Activated CD8-positive, alpha-beta memory T cell treated with anti-CD3 and anti-CD28 coated beads, Interleukin-2, amount 50 U/mL, for 48 hours (primary cell): ENCODE data around the gene GPC5.

Experiments
- DNase-seq: peaks from one replicate; pipeline ENCODE4 v3.0.0-alpha.2; 2020

Gene GPC5

DNA sequence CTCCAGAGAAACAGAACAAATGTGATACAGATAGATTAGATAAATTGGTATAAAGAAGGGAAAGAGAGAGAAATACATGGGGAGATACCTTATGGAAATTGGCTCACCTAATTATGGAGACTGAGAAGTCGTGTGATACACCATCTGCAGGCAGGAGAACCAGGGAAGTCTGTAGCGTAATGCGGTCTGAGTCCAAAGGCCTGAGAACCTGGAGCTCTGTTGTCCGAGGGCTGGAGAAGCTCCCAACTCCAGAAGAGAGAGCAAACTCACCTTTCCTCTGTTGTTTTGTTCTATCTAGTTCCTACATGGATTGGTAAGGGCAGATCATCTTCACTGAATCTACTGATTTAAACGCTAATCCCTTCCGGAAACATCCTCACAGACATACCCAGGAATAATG lies 1179.9 kb downstream of the GPC5 start:
- no peak for DNase-seq

DNA sequence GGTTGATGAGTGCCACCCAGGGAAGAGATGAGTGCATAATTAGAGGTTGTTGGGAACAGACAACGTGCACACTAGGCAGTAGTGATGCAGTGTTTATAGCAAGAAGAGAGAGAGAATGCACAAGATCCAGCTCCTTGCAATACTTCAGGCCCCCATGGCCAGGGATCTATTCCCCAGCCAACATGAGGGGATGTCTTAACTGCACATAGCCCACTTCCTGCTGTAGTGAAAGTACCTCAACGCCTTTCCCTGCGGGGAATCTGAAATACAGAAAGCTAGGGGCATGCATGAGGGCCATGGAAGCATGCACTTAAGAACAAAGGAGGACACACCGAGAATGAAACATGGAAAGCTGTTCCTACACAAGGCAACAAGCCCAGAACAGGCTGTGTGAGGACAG lies 1191.5 kb downstream of the GPC5 start:
- no peak for DNase-seq

DNA sequence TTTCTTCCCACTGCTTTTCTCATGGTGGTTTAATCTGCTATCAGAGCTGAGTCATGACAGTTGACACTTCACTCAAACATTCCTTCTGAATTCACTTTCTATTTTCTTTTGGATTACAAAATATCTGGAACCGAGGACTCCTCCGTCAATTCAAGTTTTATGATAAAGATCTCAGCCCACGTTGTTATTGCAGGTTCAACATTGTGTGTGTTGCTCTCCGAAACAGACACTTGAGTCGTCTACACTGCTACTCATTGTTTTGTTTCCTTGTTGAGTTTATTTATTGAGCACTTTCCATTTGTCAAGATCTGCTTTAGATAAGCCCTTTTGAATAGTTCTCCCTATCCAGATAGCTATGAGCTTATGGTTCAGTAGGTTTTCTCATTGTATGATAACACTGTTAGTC lies 1192.1 kb downstream of the GPC5 start:
- DNase-seq, result no peak

DNA sequence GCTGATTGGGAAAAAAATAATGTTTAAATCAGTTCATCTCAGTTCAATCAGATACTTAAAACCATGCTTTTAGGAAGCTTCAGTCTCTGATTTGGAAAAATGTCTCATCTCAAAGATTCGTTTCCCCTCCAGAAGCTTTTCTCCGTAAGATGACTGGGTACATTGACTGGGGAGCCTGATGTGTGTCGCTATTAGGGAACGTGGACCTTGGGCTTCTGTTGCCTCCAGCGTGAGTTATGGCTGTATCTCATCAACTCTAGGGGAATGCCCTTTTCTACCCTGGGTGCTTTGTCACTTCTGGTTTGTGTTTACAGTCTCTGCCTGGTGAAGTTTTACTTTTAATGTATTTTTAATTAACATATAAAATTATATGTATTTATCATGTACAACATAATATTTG lies 1192.7 kb downstream of the GPC5 start:
- no peak for DNase-seq

DNA sequence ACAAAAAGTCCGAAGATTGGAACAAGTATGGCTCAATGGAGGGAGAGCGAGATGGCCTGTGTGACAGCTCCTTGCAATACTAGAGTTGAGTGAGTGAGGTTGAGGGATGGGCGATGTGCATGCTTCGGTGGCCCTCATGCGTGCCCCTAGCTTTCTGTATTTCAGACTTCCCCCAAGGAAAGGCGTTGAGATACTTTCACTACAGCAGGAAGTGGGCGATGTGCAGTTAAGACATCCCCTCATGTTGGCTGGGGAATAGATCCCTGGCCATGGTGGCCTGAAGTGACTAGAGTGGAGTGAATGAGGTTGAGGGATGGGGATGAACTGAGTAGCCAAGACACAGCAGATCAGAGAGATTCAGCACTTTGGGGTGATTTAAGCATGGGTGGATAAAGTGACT lies 1194.3 kb downstream of the GPC5 start:
- DNase-seq, result no peak

DNA sequence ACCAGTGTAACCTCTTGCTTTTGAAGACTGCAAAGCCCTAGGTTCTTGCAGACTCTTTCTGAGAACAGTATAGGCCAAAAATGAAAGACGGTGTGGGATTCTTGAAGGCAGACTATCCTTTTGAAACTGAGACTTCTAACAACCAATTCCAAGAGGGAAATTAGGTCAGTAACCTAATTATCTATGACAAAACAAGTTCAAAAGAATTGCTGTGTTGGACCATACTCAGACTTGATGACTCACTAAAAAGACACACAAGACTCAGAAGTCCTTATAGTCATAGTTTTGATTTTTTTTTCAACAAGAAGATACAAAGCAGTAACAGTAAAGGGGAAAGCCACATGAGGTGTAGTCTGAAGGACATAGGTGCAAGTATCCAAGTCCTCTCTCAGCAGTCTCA lies 1204.1 kb downstream of the GPC5 start:
- DNase-seq, result no peak

DNA sequence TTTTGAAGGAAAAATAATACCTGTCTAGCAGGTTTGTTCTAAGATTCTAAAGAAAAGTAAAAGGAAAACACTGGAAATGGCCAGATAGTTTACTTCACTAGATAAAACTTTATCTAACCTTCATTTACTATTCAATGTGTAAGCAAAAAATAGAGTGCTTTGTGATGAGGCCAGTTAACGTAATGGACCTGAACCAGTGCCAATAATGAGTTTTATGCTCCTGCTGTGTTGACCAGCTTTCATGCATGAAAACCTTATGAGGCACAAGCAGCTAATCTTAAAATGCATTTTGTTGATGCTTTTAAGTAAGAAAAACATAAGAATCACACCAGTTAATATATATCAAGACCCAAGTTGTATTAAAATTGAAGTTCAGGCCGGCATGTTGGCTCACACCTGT lies 1211.0 kb downstream of the GPC5 start:
- no peak for DNase-seq

DNA sequence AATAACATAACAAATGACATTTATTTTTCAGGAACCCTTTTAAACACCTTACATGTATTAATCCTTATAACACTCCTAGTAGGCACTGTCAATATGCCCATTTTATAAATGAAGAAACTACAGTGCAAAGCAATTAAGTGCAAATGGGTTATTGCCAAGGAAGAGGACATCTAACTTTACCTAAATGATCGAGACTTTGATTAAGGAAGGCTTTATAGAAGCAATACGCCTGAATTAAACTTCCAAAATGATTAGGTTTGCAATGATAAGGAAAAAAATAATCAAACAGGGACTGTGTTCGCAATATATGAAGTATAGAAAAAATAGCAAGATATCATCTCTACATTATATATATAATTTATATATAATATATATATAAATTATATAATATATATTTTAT lies 1214.5 kb downstream of the GPC5 start:
- no peak for DNase-seq

DNA sequence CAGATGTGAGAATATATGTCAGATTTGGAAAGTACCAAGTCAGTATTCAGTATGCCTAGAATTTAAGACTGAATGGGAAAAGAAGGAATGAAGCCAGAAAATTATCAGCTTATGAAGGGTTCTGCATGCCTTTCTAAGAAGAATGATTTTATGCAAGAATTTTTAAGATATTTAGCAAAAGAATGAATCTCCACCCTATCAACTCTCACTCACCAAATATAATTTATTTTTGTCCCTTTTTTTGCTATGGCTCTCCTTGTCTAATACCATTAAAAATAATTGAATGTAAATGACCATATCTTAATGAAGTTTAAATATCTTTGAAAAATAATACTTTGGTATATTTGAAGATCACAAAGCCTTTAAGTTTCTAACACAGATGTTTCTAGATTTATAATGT lies 1215.5 kb downstream of the GPC5 start:
- DNase-seq, result no peak

DNA sequence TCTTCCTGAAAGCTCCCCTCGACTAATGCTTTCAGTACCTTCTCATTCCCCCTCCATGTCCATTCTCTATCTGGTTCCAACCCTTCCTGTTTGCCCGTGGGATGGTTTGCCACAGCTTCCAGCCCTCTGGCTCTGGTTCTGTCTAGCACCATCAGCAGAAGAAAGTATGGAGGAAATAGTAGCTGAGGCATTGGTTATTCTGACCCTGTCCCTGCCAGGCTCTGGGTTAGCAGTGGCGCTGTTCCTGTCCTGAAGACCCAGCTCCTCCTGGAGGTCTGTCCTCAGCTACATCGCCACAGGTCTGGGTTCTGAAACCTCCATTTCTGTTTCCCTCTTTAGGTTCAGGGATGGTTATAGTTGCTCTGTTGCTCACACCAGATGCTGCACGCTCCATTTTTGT lies 1223.6 kb downstream of the GPC5 start:
- no peak for DNase-seq

DNA sequence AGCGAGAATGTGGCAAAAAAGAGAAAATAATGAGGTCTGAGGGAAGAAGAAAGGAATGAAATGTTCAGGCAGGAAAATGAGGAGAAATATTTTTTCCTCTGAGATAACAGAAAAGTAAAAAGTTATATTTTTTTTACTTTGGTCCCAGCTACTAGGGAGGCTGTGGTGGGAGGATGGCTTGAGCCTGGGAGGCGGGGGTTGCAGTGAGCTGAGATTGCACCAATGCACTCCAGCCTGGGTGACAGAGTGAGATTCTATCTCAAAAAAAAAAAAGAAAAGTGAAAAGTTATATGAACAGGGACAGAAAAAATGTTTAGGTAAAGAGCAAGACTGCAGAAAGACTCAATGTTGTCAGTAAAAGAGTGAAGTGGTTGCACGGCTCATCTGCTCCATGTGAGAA lies 1224.5 kb downstream of the GPC5 start:
- no peak for DNase-seq

DNA sequence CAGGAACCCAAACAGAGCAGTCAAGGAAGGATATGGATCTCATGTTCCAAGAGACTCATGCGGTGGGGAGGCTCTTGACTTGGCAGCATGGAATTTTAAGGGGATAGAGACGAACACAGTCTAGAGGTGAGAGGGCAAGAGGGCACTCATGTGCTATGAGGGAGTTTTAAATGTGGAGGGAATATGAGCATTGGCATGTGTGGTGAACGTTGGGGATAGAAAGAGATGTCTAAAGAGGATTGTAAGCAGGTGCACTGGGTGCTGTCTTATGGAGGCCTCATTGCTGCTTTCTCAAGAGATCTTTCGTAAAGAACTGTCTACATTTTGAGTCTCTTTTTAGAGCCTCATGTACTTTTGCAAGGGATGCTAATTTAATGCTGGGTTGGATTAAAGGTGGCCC lies 1227.9 kb downstream of the GPC5 start:
- no peak for DNase-seq

DNA sequence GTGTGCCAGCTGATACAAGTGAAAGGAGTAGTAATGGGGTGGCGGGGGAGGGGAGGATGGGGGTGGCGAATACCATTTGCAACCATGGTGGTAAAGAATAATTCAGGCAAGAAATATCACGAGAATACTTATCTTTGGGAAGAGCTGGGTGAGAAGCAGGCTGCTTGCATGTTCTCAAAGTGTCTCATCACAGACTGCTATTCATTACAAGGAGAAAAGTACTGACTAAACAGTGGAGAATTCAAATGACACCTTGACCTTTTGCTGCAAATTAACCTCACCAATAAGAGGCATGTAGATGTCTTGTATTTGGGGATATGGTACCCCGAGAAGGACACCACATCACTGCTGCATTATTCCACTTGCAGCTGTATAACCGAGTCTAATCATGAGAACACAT lies 1242.5 kb downstream of the GPC5 start:
- no peak for DNase-seq

DNA sequence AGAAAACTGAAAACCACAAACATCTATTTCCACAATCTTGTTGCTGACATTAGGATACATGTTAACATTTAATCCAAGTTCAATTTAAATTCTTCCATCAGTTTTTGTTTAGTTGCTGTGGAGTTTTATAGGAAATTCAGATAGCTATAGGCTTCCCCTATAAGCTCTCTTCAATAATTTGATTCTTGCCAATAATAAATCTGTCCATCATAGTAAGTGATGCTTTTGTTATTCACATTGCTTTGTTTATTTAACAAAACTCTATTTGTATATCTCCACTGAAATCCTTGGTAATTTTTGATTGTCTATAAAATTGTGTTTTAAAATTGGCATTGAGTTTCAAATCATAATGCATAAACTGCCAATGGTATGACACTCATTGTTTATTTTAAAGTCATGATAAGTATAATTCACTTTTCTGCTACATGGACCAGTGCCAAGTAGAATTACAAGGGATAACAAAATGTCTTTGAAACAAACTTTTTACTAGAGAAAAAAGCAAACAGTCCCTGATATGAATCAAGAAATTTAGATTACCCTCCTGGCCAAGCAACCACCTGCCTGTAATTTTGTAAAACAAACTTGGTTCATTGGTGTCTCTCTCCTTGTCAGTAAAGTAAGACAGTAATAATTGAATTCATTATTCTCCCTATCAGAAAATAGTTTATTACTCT lies 1250.9 kb downstream of the GPC5 start:
- DNase-seq, result no peak

DNA sequence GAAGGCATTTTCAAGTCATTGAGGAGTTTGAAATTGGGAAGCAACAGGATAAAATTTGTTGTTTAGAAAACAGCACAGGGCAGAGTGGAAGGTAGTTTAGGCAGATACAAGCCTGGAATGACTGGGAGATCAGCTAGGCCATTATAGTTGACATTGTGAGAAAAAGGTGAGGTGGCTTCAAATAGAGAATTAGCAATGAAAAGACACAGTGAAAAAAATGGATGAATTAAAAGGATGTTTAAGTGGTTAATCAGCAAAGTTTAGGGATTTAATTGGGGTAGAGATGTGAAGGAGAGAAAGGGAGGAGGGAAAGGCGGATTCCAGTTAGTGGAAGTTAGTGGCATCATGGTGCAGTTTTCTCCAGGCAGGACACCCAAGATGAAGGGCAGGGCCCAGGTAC lies 1257.7 kb downstream of the GPC5 start:
- no peak for DNase-seq

DNA sequence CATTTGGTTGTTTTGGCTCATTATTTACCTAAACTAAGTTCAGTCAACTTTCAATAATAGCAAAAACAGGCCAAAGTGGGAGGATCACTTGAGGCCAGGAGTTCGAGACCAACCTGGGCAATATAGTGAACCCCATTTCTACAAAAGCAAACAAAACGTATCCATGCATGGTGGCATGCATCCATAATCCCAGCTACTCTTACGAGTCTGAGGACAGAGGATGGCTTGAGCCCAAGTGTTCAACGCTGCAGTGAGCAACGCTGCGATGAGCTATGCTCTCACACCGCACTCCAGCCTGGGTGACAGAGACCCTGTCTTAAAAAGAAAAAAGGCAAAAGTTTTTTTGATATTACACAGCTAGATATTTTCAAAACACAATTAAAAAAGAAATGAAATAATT lies 1258.2 kb downstream of the GPC5 start:
- DNase-seq, result no peak

DNA sequence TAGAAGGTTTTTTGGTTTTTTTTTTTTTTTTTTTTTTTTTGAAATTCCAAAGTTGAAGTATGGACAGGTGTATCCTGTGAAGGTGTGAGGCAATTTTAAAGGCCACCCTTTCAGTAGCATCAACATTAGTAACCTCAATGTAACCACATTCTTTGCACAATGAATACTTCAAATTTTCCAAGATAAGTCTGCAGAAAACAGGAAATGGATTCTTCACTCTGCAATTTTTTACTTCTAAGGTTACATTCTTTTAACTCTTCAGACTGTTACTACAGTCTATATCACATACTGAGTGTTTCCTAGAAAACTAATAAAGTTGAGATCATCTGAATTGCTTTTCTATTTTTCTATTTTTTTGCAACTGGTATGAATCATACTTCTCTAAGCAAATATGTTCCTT lies 1259.1 kb downstream of the GPC5 start:
- no peak for DNase-seq

DNA sequence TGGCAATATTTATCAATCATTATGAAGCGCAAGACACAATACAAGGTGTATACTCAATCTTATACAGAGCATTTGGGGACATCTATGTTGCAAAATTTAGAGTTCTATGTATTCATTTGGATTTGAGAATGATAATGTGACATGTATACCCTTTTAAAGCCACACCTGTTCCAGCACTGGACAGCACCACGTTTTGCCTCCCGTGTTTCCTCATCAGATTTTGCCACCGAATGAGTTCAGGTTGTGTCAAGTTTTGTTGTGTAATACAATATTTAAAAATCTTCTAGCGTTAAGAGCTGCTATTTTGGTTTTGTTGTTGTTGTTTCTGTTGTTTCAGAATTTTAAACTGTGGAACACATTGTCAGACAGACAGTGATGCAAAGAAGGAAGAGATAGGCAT lies 1259.9 kb downstream of the GPC5 start:
- no peak for DNase-seq

DNA sequence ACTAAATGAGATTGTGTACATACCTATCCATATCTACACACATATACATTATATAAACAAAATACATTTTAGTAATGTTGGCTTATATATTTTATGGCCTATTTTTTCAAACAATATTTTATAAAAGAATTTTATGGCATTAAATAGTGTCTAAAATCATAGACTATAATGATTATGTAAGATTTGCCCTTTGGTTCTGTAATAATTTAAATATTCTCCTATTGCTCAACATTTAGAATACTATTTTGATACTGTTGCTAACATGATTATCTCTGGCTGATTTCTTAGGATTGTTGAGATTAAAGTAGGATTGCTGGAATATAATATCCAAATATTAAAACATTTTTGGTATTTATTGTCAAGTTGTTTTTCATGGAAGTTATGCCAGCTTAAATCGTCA lies 1263.0 kb downstream of the GPC5 start:
- DNase-seq, result no peak

DNA sequence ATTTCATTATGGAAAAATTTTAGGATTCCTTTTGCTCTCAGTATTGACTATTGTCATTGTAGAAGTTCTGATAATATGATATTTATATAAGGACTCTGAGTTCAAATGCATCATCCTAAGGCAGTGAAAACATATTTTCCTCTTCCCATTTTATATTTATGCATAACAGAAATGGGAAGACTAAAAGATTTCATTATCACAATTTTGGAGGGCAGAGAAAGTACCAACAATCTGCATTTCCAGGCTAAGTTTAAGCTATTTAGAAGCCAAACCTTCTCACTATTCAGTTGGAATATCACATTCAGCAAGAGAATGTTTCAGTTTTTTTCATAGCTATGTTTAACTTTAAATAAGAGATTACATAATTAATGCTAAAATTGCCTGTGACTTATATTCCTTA lies 1269.7 kb downstream of the GPC5 start:
- no peak for DNase-seq

DNA sequence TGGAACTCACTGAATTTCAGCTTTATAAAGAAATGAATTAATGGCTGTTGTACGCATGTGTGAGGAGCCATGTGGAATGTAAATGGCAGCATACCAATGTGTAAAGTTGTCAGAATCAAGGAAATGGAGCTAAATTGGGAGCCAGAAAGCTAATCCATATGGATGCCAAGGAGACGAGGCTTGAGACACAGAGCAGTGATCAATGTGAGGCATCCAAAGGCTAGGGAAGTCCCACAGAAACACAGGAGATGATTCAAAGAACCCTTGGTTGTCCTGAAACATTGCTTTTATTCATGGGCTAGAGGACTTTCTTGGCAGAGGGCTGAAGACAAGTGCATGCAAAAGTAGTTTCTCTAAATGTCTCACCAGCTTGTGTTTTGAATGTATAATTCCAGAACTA lies 1271.7 kb downstream of the GPC5 start:
- no peak for DNase-seq

DNA sequence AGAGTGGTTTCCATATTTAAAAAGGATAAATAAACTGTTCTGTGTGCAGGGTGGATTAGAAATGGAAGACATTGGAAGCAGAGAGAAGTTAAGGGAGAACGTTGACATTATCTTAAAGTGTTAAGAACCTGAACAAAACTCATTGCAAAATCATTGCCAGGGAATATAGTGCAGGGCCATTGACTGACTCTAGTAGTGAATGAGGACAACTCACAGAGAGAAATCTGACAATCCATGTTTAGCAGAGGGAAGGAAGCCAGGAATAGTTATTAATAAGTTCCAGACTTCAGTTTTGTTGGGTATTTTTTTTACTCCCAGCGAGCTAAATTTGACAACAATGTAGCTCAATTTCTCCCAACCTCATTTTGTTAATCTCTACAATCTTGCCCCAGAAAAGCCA lies 1273.4 kb downstream of the GPC5 start:
- DNase-seq, result no peak

DNA sequence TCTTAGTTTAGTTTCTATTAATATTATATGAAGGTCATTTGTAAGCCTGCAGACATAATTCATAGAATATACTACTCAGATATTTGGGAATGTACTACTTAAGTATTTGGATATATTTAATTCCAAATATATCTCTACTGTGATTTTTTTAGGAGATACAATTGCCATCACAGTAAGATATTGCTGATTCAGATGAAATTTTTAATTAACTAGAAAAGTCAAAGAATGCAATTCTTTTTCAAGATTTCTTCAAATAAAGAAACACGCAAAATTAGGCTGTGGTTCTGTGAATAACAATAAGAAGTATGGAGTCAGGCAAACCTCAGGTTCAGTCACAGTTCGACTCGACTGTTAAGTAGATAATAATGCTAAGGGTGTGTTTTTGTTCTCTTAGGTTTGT lies 1277.8 kb downstream of the GPC5 start:
- no peak for DNase-seq

DNA sequence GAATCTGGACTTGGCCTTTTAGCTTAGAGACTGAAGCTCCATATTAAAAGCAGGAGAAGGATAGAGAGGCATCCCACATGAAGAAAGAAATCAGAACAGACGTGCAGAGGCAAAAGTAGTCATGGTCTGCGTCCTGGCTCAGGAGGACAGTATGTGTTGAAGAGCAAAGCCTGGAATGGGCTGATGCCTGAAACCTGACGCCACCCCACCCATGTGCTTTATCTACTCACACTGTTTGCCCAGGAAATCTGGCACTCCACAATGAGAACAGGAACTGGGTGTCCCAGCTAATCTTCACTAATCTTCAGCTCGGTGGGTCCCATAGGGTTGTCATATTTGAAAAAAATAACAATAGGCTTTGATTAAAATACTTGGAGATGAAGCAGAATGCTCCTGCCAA lies 1279.2 kb downstream of the GPC5 start:
- DNase-seq, result no peak

DNA sequence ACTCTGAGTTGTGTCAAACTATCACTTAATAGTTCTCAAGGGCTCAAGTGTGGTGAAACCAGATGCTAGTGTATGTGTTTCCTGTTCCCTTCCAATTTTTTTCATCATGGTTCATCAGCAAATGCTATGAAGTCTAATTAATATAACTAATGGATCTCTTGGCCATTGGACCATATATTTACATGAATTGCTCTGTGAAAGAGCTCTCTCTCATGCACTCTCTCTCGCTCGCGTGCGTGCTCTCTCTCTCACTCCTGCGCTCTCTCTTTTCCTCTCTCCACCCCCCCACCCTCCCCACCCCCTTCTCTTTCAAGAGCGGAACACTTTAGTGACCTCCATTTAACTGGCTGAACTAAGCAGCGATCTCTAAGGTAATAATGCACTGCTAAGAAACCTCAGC lies 1281.2 kb downstream of the GPC5 start:
- no peak for DNase-seq

DNA sequence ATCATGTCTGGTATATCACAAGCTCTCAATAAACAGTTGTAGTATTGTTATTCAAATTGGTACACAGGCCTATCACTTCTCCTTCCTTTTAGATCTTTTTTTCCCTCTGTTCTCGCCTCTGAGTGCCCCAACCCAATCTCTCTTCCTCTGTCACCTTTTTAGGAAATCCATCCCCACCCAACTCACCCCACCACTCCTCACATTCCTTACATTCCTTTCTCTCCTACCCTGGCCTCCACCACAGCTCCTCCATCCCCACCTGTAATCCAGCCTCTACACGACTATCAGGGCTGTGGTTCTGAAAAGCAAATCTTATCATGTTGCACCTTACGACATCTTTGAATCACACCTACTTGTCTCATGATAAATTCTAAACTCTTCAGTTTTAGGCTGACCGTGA lies 1282.8 kb downstream of the GPC5 start:
- no peak for DNase-seq
